Right atrium auricular region (tissue), 2 donors: ENCODE data around the gene ERGIC1. TPM values are rescaled to one million over a fixed set of nuclear protein-coding genes. Genes with fewer than 3 reads are reported as not detected.
A peak's percentile ranks its signal among the peaks of the same experiment; 100 is the strongest.

Source experiments
- DNase-seq: peaks from one replicate; pipeline ENCODE4 v3.0.0-alpha.2; 2019; ENCODE audit warnings: low spot score
- H3K27ac ChIP-seq, 2 donors: fragments of 200-600 bp; sonication (generic); 1 replicate in 1 of 2; 2 replicates in 1 of 2; pipeline ENCODE4 v1.5.1; 2016 to 2019
- H3K27me3 ChIP-seq, 2 donors: fragments of 200-600 bp; sonication (generic); one replicate each; pipeline versions ENCODE4 v1.5.1 to v1.6.0; 2017 to 2019
- H3K36me3 ChIP-seq: fragments of 200-600 bp; sonication (generic); one replicate; pipeline ENCODE4 v1.5.1; 2016
- H3K4me1 ChIP-seq, 2 donors: fragments of 200-600 bp; sonication (generic); one replicate each; pipeline versions ENCODE4 v1.5.1 to v1.6.0; 2017 to 2019
- H3K4me3 ChIP-seq, 2 donors: fragments of 200-600 bp; sonication (generic); 1 replicate in 1 of 2; 2 replicates in 1 of 2; pipeline ENCODE4 v1.5.1; 2017 to 2019; ENCODE audit warnings: mild to moderate bottlenecking in 1 of 2, moderate library complexity in 1 of 2
- H3K9me3 ChIP-seq, 2 donors: fragments of 200-600 bp; sonication (generic); one replicate each; pipeline ENCODE4 v1.5.1; 2019
- total RNA-seq, 2 donors: library from RNA; depleted of rRNA; stranded (reverse); fragments of >200 nt; gene quantifications; one replicate each; pipeline ENCODE4 v1.1.0, GENCODE V29; 2016
- TF ChIP-seq, protein P1 (sequence below), 2 donors: fragments of 200-600 bp; sonication (generic); IDR thresholded peaks; one replicate each; pipeline ENCODE4 v1.5.1; 2019; ENCODE audit warnings: antibody characterized with exemption in 2 of 2

ERGIC1 gene
- total RNA-seq, 2 donors from 2014 or later: 70.7 to 113 TPM

DNA sequence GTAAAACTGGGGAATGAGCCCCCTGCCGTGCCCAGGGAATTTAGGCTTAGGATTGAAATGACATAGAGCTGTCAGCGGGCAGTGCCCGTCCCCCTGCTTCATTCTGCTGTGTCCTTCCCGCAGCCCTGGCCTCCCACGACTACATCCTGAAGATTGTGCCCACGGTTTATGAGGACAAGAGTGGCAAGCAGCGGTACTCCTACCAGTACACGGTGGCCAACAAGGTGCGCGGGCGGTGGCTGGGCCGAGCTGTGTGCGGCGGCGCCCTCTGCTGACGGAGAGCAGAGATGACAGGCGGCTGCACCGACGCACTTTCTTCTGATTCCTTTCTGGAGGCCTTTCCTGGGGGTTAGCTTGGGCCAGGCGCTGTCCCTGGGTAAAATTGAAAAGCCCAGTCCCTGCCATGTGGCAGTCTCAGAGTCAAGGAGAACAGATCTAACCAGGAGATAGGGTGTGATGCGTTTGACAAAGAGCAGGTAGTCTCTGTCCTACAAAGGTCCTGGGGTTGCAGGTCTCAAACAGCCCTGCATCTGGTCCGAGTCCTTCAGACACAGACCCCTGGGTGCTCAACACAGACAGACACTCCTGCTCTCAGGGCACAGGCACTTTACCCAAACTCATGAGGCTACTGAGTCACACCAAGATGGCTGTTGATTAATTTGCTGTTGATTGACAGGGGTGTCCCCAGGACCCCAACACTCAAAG, 98.4 kb downstream of the ERGIC1 start:
- H3K36me3 ChIP-seq: peaks cover 20% of the 10 kb centered on the region
- no peaks in the 10 kb centered on the region for H3K27me3 ChIP-seq
- peaks cover 0 to 27% of the 10 kb centered on the region in 2 donors for H3K4me1 ChIP-seq
- peak; percentile 85 for DNase-seq
- no peak overlapping the region for H3K4me3 ChIP-seq
- no peaks in the 10 kb centered on the region for H3K9me3 ChIP-seq
- TF ChIP-seq, protein P1, sequence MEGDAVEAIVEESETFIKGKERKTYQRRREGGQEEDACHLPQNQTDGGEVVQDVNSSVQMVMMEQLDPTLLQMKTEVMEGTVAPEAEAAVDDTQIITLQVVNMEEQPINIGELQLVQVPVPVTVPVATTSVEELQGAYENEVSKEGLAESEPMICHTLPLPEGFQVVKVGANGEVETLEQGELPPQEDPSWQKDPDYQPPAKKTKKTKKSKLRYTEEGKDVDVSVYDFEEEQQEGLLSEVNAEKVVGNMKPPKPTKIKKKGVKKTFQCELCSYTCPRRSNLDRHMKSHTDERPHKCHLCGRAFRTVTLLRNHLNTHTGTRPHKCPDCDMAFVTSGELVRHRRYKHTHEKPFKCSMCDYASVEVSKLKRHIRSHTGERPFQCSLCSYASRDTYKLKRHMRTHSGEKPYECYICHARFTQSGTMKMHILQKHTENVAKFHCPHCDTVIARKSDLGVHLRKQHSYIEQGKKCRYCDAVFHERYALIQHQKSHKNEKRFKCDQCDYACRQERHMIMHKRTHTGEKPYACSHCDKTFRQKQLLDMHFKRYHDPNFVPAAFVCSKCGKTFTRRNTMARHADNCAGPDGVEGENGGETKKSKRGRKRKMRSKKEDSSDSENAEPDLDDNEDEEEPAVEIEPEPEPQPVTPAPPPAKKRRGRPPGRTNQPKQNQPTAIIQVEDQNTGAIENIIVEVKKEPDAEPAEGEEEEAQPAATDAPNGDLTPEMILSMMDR (IDR thresholded peaks at IDR 0.05): peak; percentile 93 to 95
- peak overlapping the region; percentile 70 to 78 for H3K27ac ChIP-seq

GRCh38 chr5:172933238-172933637, 99.2 kb downstream of the ERGIC1 start:
- no peak overlapping the region for H3K27ac ChIP-seq
- H3K4me1 ChIP-seq: peaks cover 0 to 27% of the 10 kb centered on the region in 2 donors
- H3K36me3 ChIP-seq: peaks cover 26% of the 10 kb centered on the region
- DNase-seq: no peak
- no peaks in the 10 kb centered on the region for H3K9me3 ChIP-seq
- H3K4me3 ChIP-seq: no peak overlapping the region
- H3K27me3 ChIP-seq: no peaks in the 10 kb centered on the region
- TF ChIP-seq, protein P1 (IDR thresholded peaks at IDR 0.05): no peak

- TF ChIP-seq, protein P1 (IDR thresholded peaks at IDR 0.05): no peak
- Histone ChIP-seq H3K4me3 (no peak overlapping the region), H3K9me3 (no peaks in the 10 kb centered on the region), H3K27me3 (no peaks in the 10 kb centered on the region), H3K36me3 (peaks cover 29% of the 10 kb centered on the region), H3K27ac (no peak overlapping the region), H3K4me1 (peaks cover 0 to 27% of the 10 kb centered on the region in 2 donors)
- DNase-seq: no peak
Measured at GRCh38 chr5:172935096-172935495, 101.0 kb downstream of the ERGIC1 start.

GRCh38 chr5:172936401-172936800, 102.3 kb downstream of the ERGIC1 start:
- peaks cover 0 to 15% of the 10 kb centered on the region in 2 donors for H3K4me1 ChIP-seq
- TF ChIP-seq, protein P1 (IDR thresholded peaks at IDR 0.05): no peak
- no peak for DNase-seq
- no peak overlapping the region for H3K27ac ChIP-seq
- no peaks in the 10 kb centered on the region for H3K9me3 ChIP-seq
- peaks cover 29% of the 10 kb centered on the region for H3K36me3 ChIP-seq
- H3K27me3 ChIP-seq: no peaks in the 10 kb centered on the region
- no peak overlapping the region for H3K4me3 ChIP-seq

GRCh38 chr5:172939071-172939470, 105.0 kb downstream of the ERGIC1 start:
- Histone ChIP-seq H3K27me3 (no peaks in the 10 kb centered on the region), H3K36me3 (peaks cover 29% of the 10 kb centered on the region), H3K4me1 (peaks cover 0 to 5% of the 10 kb centered on the region in 2 donors), H3K4me3 (no peak overlapping the region), H3K27ac (no peak overlapping the region), H3K9me3 (no peaks in the 10 kb centered on the region)
- DNase-seq: no peak
- TF ChIP-seq, protein P1 (IDR thresholded peaks at IDR 0.05): peak in 1 of 2 donors; percentile 22
